SU-DHL-6 (cell line): Measurements from ENCODE around the gene LIN54.

Source experiments
- H2AFZ ChIP-seq: fragments of 200-600 bp; sonication (generic); 2 replicates; pipeline ENCODE4 v1.6.1; 2014; ENCODE audit warnings: low read depth, mild to moderate bottlenecking, moderate library complexity, mixed read lengths, antibody characterized with exemption, low read length; ENCODE audit not compliant: severe bottlenecking
- H3F3A ChIP-seq: fragments of 200-600 bp; shearing (Covaris generic); 2 replicates; pipeline ENCODE4 v1.6.0; 2016; ENCODE audit warnings: antibody characterized with exemption, mild to moderate bottlenecking; ENCODE audit not compliant: insufficient read depth
- H3K27ac ChIP-seq: fragments of 200-600 bp; sonication (generic); 2 replicates; pipeline ENCODE4 v1.5.1; 2016; ENCODE audit warnings: low read depth, mild to moderate bottlenecking, low read length, moderate library complexity, mixed read lengths
- H3K27me3 ChIP-seq: fragments of 200-600 bp; sonication (generic), shearing (Covaris generic); 2 replicates; pipeline ENCODE4 v1.6.0; 2014; ENCODE audit warnings: mild to moderate bottlenecking, low read length
- H3K36me3 ChIP-seq: fragments of 200-600 bp; sonication (generic); 2 replicates; pipeline ENCODE4 v1.6.1; 2014; ENCODE audit warnings: mild to moderate bottlenecking, low read length, mixed read lengths
- H3K4me2 ChIP-seq: fragments of 300-600, 200-600 bp; shearing (Covaris generic), sonication (generic); 2 replicates; pipeline ENCODE4 v1.6.0; 2014; ENCODE audit warnings: low read length, low read depth, mild to moderate bottlenecking; ENCODE audit not compliant: poor library complexity, severe bottlenecking
- H3K4me3 ChIP-seq: fragments of 200-600 bp; sonication (generic); 2 replicates; pipeline ENCODE4 v1.5.1; 2014; ENCODE audit warnings: antibody characterized with exemption, low read length, mild to moderate bottlenecking, mixed read lengths; ENCODE audit not compliant: insufficient read depth, poor library complexity, severe bottlenecking
- H3K79me2 ChIP-seq: fragments of 200-600 bp; sonication (generic); 2 replicates; pipeline ENCODE4 v1.6.1; 2014; ENCODE audit warnings: mild to moderate bottlenecking, low read length, moderate library complexity; ENCODE audit not compliant: insufficient read depth
- H3K9ac ChIP-seq: fragments of 200-600 bp; sonication (generic); 2 replicates; pipeline ENCODE4 v1.7.0; 2014; ENCODE audit warnings: mild to moderate bottlenecking, low read length
- H3K9me2 ChIP-seq: fragments of 200-600 bp; sonication (generic); replicated peaks from 2 replicates; pipeline ENCODE4 v1.6.1; 2014; ENCODE audit warnings: low read length; ENCODE audit not compliant: insufficient read depth
- H3K9me3 ChIP-seq: fragments of 200-600 bp; sonication (generic); 2 replicates; pipeline ENCODE4 v1.6.1; 2014; ENCODE audit warnings: low read length, mixed read lengths; ENCODE audit not compliant: insufficient read depth
- H4K20me1 ChIP-seq: fragments of 200-600 bp; sonication (generic); 2 replicates; pipeline ENCODE4 v1.6.1; 2014; ENCODE audit warnings: low read depth, mild to moderate bottlenecking, antibody characterized with exemption, low read length, moderate library complexity, mixed read lengths
- EZH2phosphoT487 ChIP-seq: fragments of 200-600 bp; sonication (generic), shearing (Covaris generic); conservative IDR thresholded peaks from 2 replicates; pipeline ENCODE4 v1.6.1; 2018; ENCODE audit warnings: mild to moderate bottlenecking, antibody characterized with exemption, low read length, moderate library complexity, mixed read lengths
- TF ChIP-seq, protein P1 (sequence below): fragments of 200-600 bp; sonication (generic); IDR thresholded peaks from one replicate; pipeline ENCODE4 v1.5.1; 2017; ENCODE audit warnings: antibody characterized with exemption, mild to moderate bottlenecking, low read length, moderate library complexity; ENCODE audit not compliant: insufficient read depth, poor library complexity, severe bottlenecking

LIN54 gene

DNA sequence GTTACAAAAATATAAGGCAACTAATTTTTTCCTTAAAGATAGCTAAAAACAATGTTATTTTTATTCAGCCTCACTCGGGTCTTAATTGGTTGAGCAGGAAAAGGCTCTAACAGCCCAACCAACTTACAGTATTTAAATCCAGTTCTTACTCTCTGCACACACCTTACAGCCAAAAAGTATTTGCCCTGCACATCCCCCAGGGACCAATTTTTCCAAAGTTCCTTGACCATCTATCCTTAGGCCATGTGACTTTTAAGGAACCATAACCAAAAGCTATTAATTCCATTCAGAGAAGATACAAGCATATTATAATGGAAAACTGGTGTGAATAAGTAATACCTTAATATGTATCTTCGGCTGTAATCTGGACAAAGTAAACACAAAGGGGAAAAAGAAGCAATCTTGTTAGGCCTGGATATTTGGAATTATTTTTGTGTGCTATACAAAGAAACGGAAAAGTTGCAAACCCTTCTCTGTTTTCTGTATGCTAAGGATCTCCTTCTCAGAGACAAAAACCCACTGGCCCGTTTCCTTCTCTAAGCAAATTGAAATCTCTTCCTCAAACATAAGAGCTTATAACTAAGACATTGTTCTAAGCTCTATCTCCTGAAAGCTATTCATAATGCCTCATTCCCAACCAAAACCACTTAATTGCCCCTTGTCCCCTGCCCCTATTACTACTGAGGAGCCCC lies 111.1 kb downstream of the LIN54 start:
- TF ChIP-seq, protein P1, sequence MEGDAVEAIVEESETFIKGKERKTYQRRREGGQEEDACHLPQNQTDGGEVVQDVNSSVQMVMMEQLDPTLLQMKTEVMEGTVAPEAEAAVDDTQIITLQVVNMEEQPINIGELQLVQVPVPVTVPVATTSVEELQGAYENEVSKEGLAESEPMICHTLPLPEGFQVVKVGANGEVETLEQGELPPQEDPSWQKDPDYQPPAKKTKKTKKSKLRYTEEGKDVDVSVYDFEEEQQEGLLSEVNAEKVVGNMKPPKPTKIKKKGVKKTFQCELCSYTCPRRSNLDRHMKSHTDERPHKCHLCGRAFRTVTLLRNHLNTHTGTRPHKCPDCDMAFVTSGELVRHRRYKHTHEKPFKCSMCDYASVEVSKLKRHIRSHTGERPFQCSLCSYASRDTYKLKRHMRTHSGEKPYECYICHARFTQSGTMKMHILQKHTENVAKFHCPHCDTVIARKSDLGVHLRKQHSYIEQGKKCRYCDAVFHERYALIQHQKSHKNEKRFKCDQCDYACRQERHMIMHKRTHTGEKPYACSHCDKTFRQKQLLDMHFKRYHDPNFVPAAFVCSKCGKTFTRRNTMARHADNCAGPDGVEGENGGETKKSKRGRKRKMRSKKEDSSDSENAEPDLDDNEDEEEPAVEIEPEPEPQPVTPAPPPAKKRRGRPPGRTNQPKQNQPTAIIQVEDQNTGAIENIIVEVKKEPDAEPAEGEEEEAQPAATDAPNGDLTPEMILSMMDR, result no peak
- no peak for TF ChIP-seq EZH2phosphoT487
- no peak overlapping the region for H2AFZ ChIP-seq
- H3K9me3 ChIP-seq, result no peaks in the 10 kb centered on the region
- peak overlapping the region; percentile 89 for H3K27ac ChIP-seq
- peaks cover 54% of the 10 kb centered on the region for H3K79me2 ChIP-seq
- peak overlapping the region; percentile 95 for H3K9ac ChIP-seq
- peaks cover 6% of the 10 kb centered on the region; the same call in 1 of the 2 replicates for H4K20me1 ChIP-seq
- H3K36me3 ChIP-seq, result peaks cover under 1% of the 10 kb centered on the region; the same call in 1 of the 2 replicates
- no peaks in the 10 kb centered on the region for H3K27me3 ChIP-seq
- peak overlapping the region; percentile 79 for H3K4me3 ChIP-seq
- no peaks in the 10 kb centered on the region for H3K9me2 ChIP-seq
- peak overlapping the region; percentile 81 for H3K4me2 ChIP-seq
- H3F3A ChIP-seq, result peaks cover 17% of the 10 kb centered on the region

DNA sequence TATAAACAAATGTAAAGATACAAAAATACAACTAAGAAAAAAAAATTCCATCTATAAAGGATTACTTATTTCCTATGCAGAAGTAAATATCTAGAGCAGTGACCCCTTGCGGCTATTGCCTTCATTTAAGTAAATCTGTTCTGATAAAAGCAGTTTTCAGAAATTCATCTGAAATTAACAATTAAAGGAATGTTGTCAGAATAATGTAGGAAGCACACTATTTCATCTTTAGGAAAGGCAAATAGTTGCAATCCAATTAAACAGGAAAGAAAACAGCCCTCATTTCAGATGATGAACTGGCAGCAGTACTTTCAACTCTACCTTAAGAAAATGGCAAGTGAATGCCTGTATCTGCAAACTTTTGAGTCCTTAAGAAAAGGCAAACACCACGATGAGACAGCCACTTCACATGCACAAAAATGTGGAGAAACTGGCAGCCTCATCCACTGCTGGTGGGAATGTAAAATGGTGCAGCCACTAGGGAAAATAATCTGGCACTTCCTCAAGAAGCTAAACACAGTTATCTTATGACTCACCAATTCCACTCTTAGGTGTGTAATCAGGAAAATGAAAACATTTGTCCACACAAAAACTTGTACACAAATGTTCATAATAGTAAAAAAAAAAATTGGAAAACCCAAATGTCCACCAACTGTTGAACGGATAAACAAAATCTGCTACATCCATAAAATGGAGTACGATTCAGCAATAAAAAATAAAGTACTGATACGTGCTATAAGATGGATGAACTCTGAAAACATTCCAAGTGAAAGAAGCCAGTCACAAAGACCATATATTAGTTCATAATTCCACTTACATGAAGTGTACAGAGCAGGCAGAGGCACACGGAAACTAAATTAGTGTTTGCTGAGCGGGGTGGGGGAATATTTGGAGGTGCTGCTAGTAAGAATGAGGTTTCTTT lies 112.0 kb downstream of the LIN54 start:
- Histone ChIP-seq H3F3A (peaks cover 20% of the 10 kb centered on the region), H3K9me3 (no peaks in the 10 kb centered on the region), H3K9ac (peak overlapping the region; percentile 95), H3K9me2 (no peaks in the 10 kb centered on the region), H3K79me2 (peaks cover 54% of the 10 kb centered on the region), H3K36me3 (peaks cover 3% of the 10 kb centered on the region; the same call in 1 of the 2 replicates), H3K27ac (peak overlapping the region; percentile 89; the same call in 1 of the 2 replicates), H3K4me2 (peak overlapping the region; percentile 81), H4K20me1 (peaks cover 6% of the 10 kb centered on the region; the same call in 1 of the 2 replicates), H3K4me3 (peak overlapping the region; percentile 79), H3K27me3 (no peaks in the 10 kb centered on the region), H2AFZ (no peak overlapping the region)
- TF ChIP-seq, protein P1, result no peak
- TF ChIP-seq EZH2phosphoT487, result no peak

DNA sequence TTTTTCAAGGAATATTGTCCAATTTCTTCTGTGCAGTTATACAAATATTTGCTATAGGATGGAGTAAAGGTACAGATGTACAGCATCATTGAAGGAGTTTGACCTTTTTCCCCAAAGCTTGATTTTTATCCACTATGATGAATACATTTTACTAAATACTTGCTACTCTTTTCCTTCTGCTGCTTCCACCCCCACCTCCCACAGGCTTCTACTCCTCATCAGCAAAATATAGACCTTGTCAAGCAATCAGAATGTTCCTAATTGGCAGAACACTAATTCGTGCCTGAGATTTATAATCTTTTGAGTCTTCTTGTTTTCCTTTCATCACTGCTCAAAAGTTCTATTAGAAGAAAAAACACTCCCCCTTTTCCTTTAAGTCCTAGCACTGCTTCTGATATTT lies 113.9 kb downstream of the LIN54 start:
- TF ChIP-seq, protein P1, result no peak
- TF ChIP-seq EZH2phosphoT487, result no peak
- Histone ChIP-seq H3K9me2 (no peaks in the 10 kb centered on the region), H3K4me2 (no peak overlapping the region), H3K36me3 (peaks cover 3% of the 10 kb centered on the region; the same call in 1 of the 2 replicates), H3K79me2 (peaks cover 47% of the 10 kb centered on the region), H3F3A (peaks cover 30% of the 10 kb centered on the region), H3K4me3 (no peak overlapping the region), H3K27ac (no peak overlapping the region), H3K9me3 (no peaks in the 10 kb centered on the region), H4K20me1 (peaks cover 6% of the 10 kb centered on the region; the same call in 1 of the 2 replicates), H3K9ac (no peak overlapping the region), H2AFZ (no peak overlapping the region), H3K27me3 (no peaks in the 10 kb centered on the region)
